ENCODE measurements around the gene KCNN2. TPM values are rescaled to one million over a fixed set of nuclear protein-coding genes. Genes with fewer than 3 reads are reported as not detected.

Gene KCNN2
- total RNA-seq, 4 donors from 2014 or later = 0.27 to 0.34 TPM; not detected in 2

GRCh38 chr5:114449860-114450421, 88.1 kb downstream of the KCNN2 start:
- DNase-seq = peak; percentile 45 to 58
- Histone ChIP-seq H3K27me3 (no peaks in the 10 kb centered on the region), H3K4me3 (replicated peaks in 1 of 3) (no peak overlapping the region), H3K36me3 (no peaks in the 10 kb centered on the region), H3K27ac (no peak overlapping the region), H3K9me3 (no peaks in the 10 kb centered on the region), H3K4me1 (no peaks in the 10 kb centered on the region)
- intact Hi-C loops (cut with DNase I) = loop anchor here (5.0 kb wide), 1 partner anchor 768 kb away; no protein-coding TSS in a partner anchor
- TF ChIP-seq CTCF (IDR thresholded peaks at IDR 0.05) (peak; percentile 41 to 77 (median 56)), POLR2A (IDR thresholded peaks at IDR 0.05) (no peak)
- WGBS, 2 donors = 6% methylated on average over 16 of the region's 16 CpGs

GRCh38 chr5:114450437-114450836, 88.6 kb downstream of the KCNN2 start:
- H3K27ac ChIP-seq = no peak overlapping the region
- TF ChIP-seq CTCF (IDR thresholded peaks at IDR 0.05) = no peak
- TF ChIP-seq POLR2A (IDR thresholded peaks at IDR 0.05) = no peak
- no peaks in the 10 kb centered on the region for H3K4me1 ChIP-seq
- H3K9me3 ChIP-seq = no peaks in the 10 kb centered on the region
- H3K27me3 ChIP-seq = no peaks in the 10 kb centered on the region
- intact Hi-C loops (cut with DNase I) = no loop called here
- no peak for DNase-seq
- H3K36me3 ChIP-seq = no peaks in the 10 kb centered on the region
- 60 to 68% methylated on average over 3 of the region's 3 CpGs for WGBS, 2 donors
- no peak overlapping the region for H3K4me3 ChIP-seq (replicated peaks in 1 of 3)

- intact Hi-C loops (cut with DNase I) = no loop called here
- TF ChIP-seq POLR2A (IDR thresholded peaks at IDR 0.05) (no peak), CTCF (IDR thresholded peaks at IDR 0.05) (no peak)
- WGBS, 2 donors = 67 to 73% methylated on average over 5 of the region's 5 CpGs
- Histone ChIP-seq H3K27me3 (no peaks in the 10 kb centered on the region), H3K36me3 (no peaks in the 10 kb centered on the region), H3K4me3 (replicated peaks in 1 of 3) (no peak overlapping the region), H3K4me1 (no peaks in the 10 kb centered on the region), H3K27ac (no peak overlapping the region), H3K9me3 (no peaks in the 10 kb centered on the region)
- no peak for DNase-seq
Observed at GRCh38 chr5:114458726-114459125, 96.9 kb downstream of the KCNN2 start.

GRCh38 chr5:114467171-114467570, 105.3 kb downstream of the KCNN2 start:
- intact Hi-C loops (cut with DNase I) = no loop called here
- no peak for DNase-seq
- no peaks in the 10 kb centered on the region for H3K36me3 ChIP-seq
- no peaks in the 10 kb centered on the region for H3K4me1 ChIP-seq
- no peak overlapping the region for H3K27ac ChIP-seq
- H3K4me3 ChIP-seq (replicated peaks in 1 of 3) = no peak overlapping the region
- TF ChIP-seq POLR2A (IDR thresholded peaks at IDR 0.05) (no peak), CTCF (IDR thresholded peaks at IDR 0.05) (no peak)
- no peaks in the 10 kb centered on the region for H3K9me3 ChIP-seq
- WGBS, 2 donors = 45 to 63% methylated on average over 5 of the region's 5 CpGs
- no peaks in the 10 kb centered on the region for H3K27me3 ChIP-seq

GRCh38 chr5:114467729-114468128, 105.9 kb downstream of the KCNN2 start:
- Histone ChIP-seq H3K27ac (no peak overlapping the region), H3K4me1 (no peaks in the 10 kb centered on the region), H3K27me3 (no peaks in the 10 kb centered on the region), H3K36me3 (no peaks in the 10 kb centered on the region), H3K9me3 (no peaks in the 10 kb centered on the region), H3K4me3 (replicated peaks in 1 of 3) (no peak overlapping the region)
- no peak for DNase-seq
- intact Hi-C loops (cut with DNase I) = no loop called here
- 51 to 57% methylated on average over 3 of the region's 3 CpGs for WGBS, 2 donors
- TF ChIP-seq CTCF (IDR thresholded peaks at IDR 0.05) = no peak
- TF ChIP-seq POLR2A (IDR thresholded peaks at IDR 0.05) = no peak
